ENCODE data around the gene HTR3B.

DNA sequence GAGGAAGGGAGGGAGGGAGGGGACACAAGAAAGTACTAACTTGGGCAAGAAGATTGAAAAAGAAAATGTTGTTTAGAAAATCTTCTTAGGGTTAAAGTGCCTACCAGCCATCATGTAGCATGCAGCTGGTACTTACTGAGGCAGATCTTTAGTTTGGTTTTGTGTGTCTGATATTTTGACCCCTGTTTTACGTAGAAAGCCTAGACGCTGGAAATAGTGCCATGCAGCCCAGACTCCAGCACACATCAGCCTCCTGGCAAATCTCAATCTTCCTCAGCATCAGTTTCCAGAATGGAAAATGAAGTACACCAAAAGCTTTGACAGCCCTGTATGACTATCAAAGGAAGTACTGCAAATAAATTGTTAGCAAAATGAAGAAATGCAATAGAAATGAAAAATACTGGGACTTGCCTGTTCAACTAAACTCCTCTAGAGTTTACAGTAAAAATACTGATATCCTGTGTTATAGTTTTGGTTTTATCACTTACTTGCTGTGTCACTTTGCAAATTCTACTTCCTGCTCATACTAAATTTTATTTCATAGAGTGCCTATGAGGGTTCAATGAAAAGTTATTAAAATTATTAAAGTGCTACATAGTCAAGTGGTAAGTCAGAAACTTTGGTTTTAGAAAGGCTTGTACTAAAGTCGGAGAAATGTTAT lies 36.6 kb upstream of the HTR3B start:
- TF ChIP-seq, protein P1, sequence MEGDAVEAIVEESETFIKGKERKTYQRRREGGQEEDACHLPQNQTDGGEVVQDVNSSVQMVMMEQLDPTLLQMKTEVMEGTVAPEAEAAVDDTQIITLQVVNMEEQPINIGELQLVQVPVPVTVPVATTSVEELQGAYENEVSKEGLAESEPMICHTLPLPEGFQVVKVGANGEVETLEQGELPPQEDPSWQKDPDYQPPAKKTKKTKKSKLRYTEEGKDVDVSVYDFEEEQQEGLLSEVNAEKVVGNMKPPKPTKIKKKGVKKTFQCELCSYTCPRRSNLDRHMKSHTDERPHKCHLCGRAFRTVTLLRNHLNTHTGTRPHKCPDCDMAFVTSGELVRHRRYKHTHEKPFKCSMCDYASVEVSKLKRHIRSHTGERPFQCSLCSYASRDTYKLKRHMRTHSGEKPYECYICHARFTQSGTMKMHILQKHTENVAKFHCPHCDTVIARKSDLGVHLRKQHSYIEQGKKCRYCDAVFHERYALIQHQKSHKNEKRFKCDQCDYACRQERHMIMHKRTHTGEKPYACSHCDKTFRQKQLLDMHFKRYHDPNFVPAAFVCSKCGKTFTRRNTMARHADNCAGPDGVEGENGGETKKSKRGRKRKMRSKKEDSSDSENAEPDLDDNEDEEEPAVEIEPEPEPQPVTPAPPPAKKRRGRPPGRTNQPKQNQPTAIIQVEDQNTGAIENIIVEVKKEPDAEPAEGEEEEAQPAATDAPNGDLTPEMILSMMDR (IDR thresholded peaks at IDR 0.05): no peak
- no peak for TF ChIP-seq POLR2A (IDR thresholded peaks at IDR 0.05)

All from Peyer's patch (tissue), 4 donors.